HG03139 (cell line): ENCODE measurements around the gene NTM.

ENCODE experiments used
- ATAC-seq: cut with Tn5 transposase; IDR thresholded peaks from one replicate; pipeline ENCODE4 v1.9.1; 2021; ENCODE audit not compliant: unreplicated experiment

Gene NTM

DNA sequence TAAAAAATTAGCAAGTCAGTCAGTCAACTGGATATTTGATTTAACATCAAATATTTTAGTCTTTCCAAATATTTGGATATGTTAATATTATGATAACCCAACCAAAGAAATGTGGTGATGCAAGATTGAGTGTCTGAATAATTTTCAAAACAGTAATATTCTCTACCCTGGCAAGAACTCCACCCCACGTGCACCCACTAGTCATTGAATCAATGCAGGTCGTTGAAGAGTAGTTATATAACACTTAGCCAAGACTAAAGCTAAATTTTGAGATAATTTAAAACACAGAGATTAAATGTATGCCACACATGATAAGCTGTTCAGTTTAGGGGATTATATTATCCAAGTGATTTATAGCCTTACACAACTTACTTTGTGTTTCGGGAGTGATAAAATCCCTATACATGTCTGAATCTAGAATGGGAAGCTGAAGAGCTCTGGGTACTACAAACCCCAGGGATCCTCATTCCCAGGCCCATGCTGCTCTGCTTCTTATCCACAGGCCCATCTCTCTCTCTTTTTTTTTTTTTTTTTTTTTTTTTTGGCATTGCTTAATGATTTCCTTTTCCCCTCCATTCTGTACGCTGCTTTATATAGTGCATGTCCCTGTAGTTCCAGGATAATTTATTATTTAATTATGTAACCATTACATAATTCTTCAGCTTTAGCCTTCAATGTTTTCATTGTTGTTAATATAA, 392.9 kb downstream of the NTM start:
- no peak for ATAC-seq

DNA sequence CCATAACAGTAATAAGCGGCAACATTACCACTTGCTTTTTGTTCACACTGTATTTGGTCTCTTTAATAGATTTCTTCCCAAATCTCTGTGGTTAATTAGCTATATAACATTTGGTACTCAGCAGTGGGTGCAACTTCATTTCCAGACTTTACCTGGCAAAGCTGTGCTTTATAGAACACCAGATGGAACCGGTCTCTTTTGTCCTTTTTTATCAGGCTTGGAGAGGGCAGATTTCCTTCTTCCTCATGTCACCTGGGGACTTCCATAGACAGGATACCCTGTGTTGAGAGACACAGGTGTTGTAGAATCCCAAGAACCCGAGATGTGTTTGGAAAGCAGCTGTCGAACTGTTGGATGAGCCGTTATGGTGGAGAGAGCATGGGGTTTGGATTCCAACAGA, 393.7 kb downstream of the NTM start:
- no peak for ATAC-seq

- no peak for ATAC-seq
These were observed 394.2 kb downstream of the NTM start for GRCh38 chr11:131764649-131765048.

DNA sequence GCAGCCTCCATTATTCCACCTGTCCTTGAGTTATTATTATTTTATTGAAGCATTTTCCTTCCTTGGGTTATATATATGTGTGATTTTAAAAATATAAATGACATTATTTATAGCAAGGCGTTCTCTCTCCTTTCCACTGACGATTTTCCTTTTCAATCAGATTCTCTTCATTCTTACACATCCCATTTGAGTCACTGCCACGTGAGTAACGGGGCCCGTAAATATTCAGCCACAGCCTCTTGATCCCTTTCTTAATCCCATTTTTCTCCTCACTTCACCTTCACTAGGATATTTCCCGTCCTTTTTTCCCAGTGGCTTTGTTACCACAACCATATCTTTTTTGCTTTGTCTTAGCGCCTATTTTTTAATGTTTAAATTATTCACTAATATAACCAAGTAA, 396.2 kb downstream of the NTM start:
- no peak for ATAC-seq

DNA sequence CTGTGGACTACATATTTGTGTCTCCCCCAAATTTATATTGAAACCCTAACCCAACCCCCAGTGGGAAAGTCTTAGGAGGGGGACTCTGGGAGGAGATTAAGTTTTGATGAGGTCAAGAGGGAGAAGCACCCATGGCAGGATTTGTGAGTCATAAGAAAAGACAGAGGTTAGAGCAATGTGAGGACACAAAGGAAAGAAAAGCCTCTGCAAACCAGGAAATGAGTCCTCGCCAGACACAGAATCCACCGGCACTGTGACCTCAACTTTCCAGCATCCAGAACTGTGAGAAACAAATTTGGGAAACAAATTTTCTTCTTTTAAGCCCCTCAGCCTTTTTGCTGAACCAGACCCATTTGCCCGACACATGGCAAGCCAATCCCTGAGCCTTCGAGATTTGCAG, 397.0 kb downstream of the NTM start:
- no peak for ATAC-seq

DNA sequence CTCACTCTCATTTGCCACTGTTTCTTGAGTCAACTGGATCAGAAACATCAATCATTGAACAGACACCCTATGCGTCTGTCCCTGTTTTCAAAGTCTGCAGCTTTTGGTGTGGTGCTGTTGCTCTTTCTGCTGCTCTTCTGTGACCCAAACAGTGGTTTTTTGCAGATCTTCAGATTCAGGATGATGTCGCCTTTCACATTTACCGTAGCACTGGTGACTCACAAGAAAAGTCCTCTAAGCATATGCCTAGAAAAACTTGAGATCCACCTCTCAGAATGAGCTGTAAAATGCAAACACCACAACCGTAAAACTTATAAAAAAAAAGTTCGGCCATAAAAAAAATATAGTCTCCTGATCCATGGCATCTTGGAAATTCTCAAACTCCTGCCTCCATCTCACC, 400.4 kb downstream of the NTM start:
- ATAC-seq: no peak

- ATAC-seq: no peak
These were observed 401.1 kb downstream of the NTM start for GRCh38 chr11:131771471-131771870.

GRCh38 chr11:131773626-131774025, 403.2 kb downstream of the NTM start:
- no peak for ATAC-seq

DNA sequence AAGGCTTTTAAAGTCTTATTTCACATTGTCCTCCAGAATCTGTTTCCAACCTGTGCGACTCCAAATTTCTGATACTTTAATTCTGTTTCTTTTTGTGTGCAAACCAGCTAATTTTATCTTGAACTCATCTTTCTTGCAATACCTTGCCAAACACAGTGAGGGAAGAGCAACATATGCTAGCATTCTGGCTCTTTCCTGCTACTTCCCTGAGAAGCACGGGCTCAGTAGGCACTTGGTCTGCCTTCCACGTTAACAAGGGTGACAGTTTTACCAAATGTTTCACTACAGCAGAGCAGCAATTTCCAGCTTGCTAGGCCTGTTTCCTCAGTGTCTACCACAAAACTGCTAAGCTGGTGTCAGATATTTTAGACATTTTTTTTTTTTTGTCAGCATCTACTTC, 405.8 kb downstream of the NTM start:
- no peak for ATAC-seq

DNA sequence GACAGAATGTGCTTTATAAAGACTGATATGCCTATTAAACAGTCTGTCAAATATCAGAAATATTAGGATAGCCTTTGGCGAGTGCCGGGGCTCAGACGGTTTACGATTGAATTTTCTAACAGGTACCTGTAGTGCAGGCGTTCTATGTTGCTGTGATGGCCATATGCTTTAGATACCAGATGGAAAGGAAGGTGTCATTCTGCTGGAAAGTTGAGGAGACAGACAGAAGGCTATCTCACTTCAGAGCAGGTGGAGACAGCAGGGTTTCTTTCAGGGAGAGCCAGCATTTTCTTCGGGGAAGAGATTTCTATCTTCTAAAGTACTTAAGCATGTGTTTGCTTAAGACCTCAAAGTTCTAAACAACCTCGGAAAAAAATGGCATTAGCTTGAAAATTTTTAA, 415.4 kb downstream of the NTM start:
- ATAC-seq: no peak

- no peak for ATAC-seq
These were observed 416.7 kb downstream of the NTM start for GRCh38 chr11:131787119-131787518.

DNA sequence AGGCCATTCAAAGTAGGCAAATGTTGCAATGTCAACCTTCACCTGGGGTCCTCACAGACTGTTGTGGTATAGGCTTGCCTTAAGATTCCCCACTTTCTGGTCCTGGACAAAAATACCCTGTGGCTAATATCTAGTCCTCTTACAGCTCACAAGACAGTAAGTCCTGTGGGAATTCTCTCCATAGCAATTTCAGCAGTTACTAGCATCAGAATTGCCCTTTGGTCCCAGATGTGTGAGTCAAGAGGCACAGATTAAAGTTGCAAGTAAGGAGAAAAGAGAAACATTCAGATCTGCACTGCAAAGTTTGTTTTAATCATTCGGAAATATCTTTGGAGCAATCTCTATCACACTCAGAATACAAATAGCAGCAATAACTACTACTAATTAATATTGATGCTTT, 420.2 kb downstream of the NTM start:
- ATAC-seq: no peak

GRCh38 chr11:131792243-131792642, 421.8 kb downstream of the NTM start:
- no peak for ATAC-seq

GRCh38 chr11:131796089-131796488, 425.7 kb downstream of the NTM start:
- no peak for ATAC-seq

- no peak for ATAC-seq
These were observed 426.1 kb downstream of the NTM start for GRCh38 chr11:131796541-131796940.

DNA sequence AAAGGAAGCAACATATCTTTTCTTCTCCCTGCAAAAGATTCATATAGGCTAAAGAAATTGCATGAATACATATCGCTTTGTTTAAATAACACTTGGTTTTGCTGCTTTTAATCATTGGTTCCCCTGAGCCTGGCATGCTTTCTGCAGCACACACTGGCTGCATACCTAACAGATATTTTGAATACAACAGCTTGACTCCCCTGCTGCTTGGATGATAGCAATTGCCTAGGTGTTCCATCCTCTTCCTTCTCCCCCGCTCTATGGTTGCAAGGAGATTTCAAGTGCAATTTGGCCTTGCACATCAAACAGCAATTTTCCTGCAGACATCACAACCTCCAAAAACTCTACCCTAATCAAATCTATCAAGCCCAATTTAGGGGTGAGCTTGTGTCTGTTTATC, 430.0 kb downstream of the NTM start:
- no peak for ATAC-seq

DNA sequence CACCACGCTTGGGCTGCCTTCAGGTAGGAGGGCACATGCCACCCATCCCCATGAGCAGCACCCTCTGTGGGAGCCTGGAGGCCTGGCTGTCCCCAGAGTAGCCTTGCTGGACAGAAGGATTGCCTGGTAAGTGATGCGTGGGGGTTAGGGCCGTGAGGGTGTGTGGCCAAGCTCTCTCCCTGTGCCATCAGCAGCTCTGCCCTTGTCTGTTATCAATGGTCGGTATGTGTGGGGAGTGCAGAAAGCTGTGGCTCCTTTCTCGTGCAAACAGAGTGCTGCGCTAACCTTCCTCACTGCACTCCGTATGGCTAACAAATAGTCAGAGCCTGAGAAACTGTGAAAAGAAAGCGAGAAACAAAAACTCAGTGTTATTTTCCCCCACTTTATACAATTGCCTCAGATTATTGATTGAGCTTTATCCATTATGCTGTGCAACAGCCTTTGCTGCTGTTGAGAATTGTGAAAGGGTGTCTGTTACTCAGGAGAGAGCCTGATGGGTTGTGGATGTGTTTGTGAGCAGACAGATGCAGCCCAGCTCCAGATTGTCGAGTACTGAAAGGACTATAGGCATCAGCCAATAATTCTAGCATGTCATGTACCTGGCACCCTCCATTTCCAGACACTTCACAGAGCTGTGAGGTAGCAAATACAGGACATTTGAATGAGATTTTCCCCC, 432.2 kb downstream of the NTM start:
- no peak for ATAC-seq

DNA sequence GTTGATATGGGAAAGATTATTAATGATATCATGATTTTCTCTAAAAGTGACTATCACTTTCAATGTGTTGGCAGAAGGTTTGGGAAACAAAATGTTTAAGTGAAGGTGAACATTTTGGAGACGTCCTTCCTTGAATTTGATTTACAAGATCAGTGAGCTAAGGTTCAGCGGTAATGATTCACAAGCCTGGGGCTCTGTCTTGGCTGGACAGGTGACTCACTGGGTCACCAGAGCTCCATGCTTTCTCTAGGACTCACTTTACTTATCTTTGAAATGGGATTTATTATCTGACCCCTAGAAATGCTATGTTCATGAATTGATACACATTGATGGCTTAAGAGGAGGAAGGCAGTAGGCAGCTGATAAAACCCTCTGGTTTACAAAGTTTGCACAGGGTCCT, 437.5 kb downstream of the NTM start:
- no peak for ATAC-seq

- no peak for ATAC-seq
These were observed 438.1 kb downstream of the NTM start for GRCh38 chr11:131808470-131808869.

- ATAC-seq: no peak
These were observed 438.9 kb downstream of the NTM start for GRCh38 chr11:131809203-131809918.

DNA sequence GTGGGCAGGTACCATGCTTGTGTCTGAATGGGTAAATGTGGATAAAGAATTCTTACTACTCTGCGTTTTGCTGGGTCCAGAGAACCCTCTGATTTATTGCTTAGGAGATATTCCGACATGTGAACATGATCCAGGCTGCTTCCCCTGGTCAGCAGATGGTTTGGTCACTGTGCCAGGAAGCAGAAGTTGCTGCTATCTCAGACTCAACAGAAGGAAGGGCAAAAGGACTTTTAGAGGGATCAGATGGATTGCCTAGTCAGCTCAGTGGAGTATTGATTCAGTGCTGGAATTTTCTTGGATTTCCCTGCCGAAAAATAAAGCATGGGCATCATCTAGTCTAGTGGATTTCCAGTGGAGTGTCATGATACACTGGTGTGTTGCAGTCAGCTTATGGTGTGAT, 440.1 kb downstream of the NTM start:
- ATAC-seq: no peak

DNA sequence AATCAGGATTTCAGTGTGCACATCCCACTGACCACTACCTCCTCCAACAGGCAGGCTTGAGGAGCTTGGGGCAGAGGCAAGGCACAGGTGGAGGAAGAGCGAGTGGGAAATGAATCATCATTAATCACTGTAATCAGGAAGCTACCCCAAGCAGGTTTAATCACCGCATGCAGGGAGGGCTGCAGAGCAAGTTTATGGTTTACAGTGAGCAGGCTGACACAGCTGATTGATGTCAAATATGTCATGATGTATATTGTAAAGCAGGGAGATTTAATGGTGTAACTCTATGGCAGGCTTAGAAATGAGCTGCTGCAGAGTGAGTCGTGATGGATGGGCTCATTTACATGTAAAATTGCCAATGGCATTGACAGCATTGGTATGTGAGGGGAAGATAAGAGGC, 441.0 kb downstream of the NTM start:
- no peak for ATAC-seq
